ENCODE measurements around the gene TUG1.

TUG1 gene

GRCh38 chr22:31001124-31001770 is 32.2 kb downstream of the TUG1 start:
- no peak for DNase-seq (ENCODE audit: low spot score)

- DNase-seq (ENCODE audit: low spot score), result no peak
Measured at GRCh38 chr22:31005535-31005934, 36.5 kb downstream of the TUG1 start.

- DNase-seq (ENCODE audit: low spot score), result no peak
Measured at GRCh38 chr22:31019191-31019930, 50.3 kb downstream of the TUG1 start.

GRCh38 chr22:31020334-31020733 is 51.3 kb downstream of the TUG1 start:
- no peak for DNase-seq (ENCODE audit: low spot score)

- no peak for DNase-seq (ENCODE audit: low spot score)
Measured at GRCh38 chr22:31022516-31022915, 53.5 kb downstream of the TUG1 start.
